NCI-H1417 treated with DMSO at 0.1 percent for 48 hours (cell line): ENCODE results near the gene KANK3.
"Not testable (repeated sequence)": the region's sequence is repeated elsewhere in the genome, so short reads cannot be mapped to it uniquely, and the experiment has no call there.

Source experiments
- DNase-seq: peaks from one replicate; lab custom pipeline; 2025; lab: John Stamatoyannopoulos, UW

The KANK3 gene

DNA sequence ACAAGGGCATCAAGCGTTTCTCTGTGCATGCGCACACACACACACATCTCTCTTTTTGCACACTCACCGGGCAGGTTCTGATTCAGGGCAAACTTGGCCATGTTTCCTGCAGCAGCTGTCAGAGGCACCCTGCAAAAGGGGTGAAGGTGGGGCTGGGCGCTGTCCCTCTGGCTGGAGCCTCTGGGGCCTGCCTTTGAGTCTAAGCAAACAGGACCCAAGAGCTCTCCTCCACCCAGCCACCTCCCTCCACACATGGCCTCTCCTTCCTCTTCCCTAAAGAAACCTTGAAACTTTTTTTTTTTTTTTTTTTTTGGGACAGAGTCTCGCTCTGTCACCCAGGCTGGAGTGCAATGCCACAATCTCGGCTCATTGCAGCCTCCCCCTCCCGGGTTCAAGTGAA is 5.3 kb downstream of the KANK3 start:
- DNase-seq, result no peak

DNA sequence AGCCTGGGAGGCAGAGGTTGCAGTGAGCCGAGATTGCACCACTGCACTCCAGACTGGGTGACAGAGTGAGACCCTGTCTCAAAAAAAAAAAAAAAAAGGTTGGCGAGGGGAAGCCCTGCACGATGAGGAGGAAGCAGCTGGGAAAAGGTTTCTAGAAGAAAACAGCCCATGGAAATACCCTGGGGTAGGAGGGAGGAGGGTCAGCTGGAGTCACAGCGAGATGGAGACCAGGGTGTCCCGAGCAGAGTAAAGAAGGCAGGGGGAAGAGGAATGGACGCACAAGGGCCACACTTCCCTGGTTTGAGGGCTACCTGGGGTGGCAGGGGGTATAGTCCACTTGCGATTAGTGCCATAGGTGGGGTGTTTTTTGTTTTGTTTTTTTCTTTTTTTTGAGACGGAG is 6.4 kb downstream of the KANK3 start:
- DNase-seq, result no peak

DNA sequence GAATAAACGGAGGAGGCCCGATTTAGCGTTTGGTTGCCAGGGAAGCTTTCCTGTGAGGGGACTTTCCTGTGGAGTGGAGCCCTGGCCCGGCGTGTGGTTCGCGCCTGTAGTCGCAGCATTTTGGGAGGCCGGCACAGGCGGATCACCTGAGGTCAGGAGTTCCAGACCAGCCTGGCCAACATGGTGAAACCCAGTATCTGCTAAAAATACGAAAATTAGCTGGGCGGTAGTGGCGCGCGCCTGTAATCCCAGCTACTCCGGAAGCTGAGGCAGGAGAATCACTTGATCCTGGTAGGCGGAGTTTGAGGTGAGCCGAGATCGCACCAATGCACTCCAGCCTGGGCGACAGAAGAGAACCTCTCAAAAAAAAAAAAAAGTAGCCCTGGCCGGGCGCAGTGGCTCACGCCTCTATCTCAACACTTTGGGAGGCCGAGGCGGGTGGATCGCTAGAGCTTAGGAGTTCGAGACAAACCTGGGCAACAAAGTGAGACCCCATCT is 6.9 kb downstream of the KANK3 start:
- DNase-seq, result no peak

GRCh38 chr19:8335343-8336071 is 7.6 kb downstream of the KANK3 start:
- DNase-seq, result no peak

- DNase-seq, result no peak
Observed at GRCh38 chr19:8334458-8335342, 8.4 kb downstream of the KANK3 start.

- no peak for DNase-seq
Observed at GRCh38 chr19:8333767-8334457, 9.2 kb downstream of the KANK3 start.

GRCh38 chr19:8332976-8333766 is 9.9 kb downstream of the KANK3 start:
- no peak for DNase-seq

GRCh38 chr19:8331263-8331845 is 11.7 kb downstream of the KANK3 start:
- no peak for DNase-seq

- DNase-seq, result no peak
Observed at GRCh38 chr19:8329996-8330395, 13.1 kb downstream of the KANK3 start.

DNA sequence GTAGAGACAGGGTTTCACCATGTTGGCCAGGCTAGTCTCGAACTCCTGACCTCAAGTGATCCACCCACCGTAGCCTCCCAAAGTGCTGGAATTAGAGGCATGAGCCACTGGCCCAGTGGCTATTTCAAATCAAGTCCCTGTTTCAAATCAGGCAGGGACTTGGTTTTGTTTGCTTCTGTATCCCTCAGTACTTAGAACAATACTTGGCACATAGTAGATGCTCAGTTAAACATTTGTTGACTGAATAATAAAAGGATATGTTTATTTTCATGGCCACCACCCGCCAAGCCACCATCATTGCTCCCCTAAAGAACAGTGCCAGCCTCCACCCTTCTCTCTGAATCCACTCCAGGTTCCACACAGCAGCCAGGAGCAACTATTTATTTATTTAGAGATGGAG is 17.6 kb downstream of the KANK3 start:
- no peak for DNase-seq

- no peak for DNase-seq
Observed at GRCh38 chr19:8324186-8325050, 18.6 kb downstream of the KANK3 start.

DNA sequence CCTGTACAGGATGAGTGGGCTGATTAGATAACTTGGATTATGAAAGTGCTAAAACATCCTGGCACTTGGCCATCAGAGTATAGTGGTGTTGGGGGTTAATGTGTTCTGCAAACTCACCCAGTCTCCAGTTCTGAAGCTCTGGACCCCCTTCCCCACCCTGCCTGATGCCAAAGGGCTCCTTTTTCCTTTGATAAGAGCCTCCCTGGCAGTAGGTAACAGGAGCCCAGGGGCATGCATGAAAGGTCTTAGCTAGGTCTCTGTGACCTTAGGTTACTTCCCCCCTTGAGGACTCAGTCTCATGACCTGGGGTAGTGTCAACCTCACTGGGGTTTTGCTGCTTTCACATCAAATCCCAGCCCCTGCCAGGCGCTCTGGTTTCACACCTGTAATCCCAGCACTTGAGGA is 19.3 kb downstream of the KANK3 start:
- DNase-seq, result no peak

DNA sequence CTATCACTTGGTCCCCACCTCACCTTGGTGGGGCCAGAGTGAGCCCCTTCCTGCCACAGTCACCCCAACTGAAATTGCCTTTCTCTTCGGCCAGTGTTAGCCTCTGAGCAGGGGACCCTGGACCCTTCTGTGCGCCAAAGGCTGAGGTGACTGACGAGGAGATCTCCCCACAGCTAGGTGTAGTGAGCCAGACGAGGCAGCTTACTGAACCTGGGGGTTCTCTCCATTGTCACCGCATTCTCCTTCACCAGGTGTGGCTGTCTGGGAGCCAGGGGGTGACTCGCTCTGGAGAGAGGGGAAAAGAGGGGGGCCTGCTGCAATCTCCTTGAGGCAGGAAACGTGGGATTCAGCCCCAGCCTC is 20.4 kb downstream of the KANK3 start:
- DNase-seq, result no peak

- DNase-seq, result no peak
Observed at GRCh38 chr19:8321986-8322637, 20.9 kb downstream of the KANK3 start.

- peak; percentile 89 for DNase-seq
Observed at GRCh38 chr19:8321067-8321985, 21.7 kb downstream of the KANK3 start, which contains the start of the genes NDUFA7 and RPS28. NDUFA7 (minus strand) TSS chr19:8321375; CDS start chr19:8321358, 17 bp downstream. RPS28 (plus strand) TSS chr19:8321496; CDS start chr19:8321531, 35 bp downstream.

GRCh38 chr19:8320564-8321066 is 22.4 kb downstream of the KANK3 start:
- DNase-seq, result no peak

DNA sequence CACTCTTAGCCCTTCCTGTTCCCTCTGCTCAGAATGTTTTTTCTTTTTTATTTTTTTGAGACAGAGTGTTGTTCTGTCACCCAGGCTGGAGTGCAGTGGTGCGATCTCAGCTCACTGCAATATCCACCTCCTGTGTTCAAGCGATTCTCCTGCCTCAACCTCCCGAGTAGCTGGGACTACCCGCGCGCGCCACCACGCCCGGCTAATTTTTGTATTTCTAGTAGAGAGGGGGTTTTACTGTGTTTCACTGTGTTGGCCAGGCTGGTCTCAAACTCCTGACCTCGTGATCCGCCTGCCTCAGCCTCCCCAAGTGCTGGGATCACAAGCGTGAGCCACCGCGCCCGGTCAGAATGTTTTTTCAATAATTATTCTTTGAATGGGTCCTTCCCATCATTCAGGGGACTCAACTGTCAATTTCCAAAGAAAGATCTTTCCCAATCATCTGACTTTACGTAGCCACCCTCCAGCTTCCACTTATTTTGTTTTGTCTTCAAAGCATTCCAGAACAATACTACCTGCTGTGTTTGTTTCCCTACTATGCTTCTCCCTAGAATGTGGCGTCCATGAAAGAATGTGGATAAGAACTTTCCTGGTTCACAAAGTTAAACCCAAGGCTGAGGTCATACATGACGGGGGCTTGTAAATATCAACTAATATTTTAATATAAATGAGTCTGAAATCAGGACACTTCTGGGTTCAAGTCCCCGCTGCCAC is 23.1 kb downstream of the KANK3 start:
- DNase-seq, result no peak

DNA sequence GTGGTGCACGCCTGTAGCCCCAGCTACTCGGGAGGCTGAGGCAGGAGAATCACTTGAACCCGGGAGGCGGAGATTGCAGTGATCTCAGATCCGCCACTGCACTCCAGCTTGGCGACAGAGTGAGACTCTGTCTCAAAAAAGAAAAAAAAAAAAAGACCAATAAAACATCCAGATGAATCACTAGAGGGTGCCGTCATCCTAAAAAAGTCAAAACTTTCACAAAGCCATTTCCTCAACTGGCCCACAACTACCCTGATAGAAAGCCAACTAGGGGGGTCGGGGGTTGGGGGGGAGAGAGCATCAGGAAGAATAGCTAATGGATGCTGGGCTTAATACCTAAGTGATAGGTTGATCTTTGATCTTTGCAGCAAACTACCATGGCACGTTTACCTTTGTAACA is 24.2 kb downstream of the KANK3 start:
- DNase-seq, result not testable (repeated sequence)
